ENCODE results near the gene PHACTR1.

PHACTR1 gene

DNA sequence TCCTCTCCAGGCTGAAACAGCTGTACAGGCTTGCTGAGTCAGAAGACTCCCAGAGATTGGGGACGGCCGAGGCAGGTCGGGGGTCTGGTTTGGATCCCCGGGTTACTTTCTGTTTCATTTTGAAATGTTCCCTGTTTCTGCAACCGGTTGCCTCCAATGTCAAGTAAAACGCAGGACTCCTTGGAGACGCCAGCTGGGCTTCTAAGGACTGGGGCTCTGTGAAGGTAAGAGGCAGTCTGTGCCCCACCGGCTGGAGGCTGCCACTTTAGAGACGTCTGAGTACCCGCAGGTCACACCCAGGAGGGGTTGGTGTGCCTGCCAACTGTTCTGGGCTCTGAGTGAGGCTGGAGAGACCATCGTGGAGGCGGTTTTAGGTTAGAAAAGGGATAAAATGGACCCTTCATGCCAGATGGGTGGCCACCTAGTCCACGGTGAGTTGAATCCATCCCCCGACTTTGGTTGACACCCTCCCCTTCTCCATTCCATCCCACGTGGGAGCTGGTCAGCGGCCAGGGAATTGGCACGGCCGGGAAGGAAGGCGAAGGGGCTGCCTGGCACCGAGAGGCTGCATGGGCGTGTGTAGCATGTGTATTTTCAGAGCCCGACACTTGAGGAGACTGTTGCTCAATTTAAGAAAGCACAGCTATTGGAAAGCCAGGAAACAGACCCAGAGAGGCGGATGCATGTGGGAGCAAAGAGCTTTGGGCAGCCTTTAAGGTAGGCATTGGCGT lies 240.9 kb downstream of the PHACTR1 start:
- DNase-seq, result no peak

DNA sequence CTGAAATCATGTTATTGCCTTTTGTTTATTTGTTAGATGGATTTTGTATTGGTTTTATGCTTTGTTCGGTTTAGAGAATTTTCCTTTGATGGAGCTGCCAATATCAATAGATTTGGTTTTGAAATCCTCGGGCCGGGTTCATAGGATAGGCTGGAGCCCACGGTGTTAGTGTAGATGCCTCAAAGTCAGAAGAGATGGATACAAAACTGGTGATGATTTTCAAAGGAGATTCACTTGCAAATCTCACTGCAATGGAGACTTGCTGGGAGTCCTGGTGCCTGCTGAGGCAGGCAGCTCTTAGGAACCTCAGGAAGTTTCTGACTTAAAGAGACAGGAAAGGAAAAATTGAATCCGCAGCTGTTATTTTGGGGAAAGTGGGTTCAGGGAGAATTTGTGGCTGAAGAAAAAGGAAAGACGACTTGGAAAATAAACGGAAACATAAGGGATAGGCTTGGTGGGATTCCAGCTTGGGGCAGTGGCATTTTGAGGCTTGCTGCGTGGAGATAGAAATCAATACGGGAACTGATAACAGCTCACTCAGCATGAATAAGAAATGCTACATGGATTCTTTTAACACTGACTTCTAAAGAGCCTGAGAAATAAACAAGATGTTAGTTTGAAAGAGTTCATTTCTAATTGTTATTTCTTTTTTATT lies 241.6 kb downstream of the PHACTR1 start:
- DNase-seq, result no peak

DNA sequence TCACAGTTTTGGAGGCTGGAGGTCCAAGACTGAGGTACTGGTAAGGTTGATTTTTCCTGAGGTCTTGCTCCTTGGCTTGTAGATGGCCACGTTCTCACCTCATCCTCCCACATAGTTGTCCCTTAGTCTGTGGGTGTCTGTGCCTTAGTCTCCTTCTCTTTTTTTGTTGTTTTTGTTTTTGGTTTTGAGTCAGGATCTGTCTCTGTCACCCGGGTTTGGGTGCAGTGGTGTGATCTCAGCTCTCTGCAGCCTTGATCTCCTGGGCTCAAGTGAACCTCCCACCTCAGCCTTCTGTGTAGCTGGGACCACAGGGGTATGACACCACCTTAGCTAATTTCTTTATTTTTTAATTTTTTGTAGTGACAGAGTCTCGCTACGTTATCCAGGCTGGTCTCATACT lies 245.2 kb downstream of the PHACTR1 start:
- no peak for DNase-seq

DNA sequence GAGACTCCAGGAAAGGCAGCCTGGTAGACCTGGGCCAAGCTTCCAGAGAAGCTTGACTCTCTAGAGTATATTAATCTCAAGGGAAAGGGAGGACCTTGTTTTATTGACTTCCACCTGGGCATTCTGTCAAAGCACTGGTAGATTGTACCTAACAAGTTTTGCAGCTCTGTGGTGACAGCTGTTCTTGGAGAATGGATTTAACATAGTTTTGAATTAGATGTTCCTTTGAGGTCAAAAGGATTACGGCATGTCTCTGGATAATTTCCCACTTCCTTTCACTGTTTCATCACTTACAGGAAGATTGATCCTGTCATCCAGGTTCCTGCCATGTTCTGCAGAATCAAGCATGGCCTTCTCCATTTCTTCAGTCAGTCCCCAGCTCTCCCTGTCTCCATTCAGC lies 246.0 kb downstream of the PHACTR1 start:
- DNase-seq, result no peak

DNA sequence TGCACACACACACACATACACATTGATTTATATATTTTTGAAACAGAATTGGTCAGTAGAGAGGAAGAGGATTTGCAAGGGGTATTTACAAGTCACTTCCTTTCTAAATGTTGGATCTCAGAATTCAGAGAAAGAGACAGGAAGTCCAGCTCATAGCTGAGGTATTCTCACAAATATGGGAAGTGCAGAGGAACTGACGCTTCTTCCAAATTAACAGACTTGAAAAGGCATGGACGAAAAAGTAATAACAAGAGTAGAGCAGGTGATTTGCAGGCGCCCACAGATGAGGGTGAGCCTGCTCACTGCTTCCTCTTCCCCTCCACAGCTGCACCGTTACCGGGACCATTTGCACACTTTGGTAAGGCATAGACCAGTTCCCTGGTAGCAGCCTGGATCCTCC lies 246.4 kb downstream of the PHACTR1 start:
- DNase-seq, result no peak

DNA sequence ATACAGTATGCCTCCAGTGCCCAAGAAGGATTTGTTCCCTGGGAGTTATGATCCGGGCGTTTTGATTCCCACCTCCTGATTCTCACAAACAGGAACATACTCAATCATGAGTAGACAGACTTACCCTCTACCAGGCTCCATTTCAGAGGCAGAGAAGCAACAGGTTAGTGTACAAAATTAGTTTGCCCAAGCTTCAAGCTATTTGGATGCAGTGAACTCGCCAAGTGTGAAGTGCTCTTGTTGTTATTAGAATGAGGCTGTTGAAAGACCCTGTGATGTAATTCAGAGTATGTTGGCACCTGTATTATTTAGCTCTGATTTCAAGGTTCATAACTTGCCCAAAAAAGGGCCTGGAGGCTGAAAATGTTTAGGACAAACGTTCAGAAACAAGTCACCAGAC lies 247.0 kb downstream of the PHACTR1 start:
- no peak for DNase-seq

DNA sequence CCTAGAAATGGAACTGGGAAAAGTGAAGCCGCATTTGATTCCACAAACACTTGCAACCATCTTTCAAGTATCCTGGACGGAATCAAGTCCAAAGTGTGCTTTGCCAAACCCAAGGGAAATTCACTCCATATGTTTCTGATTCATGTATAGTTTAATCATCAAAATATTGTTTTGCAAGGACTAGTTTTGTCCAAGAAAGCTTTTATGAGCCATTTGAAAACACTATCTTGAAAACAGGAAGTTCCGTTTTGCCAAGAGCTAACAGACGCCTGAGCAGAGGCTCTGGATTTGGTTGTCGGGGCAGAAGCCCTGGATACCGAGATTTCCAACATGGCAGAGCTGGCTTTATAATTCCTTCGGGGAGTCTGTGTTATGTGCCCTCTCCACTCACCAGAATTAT lies 251.1 kb downstream of the PHACTR1 start:
- DNase-seq, result no peak

DNA sequence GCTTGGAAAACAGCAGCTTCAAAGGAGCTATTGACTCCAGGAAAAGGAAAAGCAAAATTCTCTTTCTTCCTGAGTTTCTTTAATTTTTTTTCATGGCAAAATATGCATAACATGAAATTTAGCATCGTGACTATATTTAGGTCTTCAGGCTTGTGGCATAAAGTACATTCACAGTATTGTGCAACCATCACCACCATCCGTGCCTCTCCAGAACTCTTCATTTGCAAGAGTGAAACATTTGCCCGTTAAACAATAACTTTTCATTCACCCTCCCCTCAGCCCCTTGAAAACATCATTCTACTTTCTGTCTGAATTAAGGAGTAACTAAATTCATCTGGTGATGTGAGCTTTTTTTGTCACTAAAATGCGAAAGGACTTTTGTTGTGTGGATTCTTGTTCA lies 251.7 kb downstream of the PHACTR1 start:
- no peak for DNase-seq

DNA sequence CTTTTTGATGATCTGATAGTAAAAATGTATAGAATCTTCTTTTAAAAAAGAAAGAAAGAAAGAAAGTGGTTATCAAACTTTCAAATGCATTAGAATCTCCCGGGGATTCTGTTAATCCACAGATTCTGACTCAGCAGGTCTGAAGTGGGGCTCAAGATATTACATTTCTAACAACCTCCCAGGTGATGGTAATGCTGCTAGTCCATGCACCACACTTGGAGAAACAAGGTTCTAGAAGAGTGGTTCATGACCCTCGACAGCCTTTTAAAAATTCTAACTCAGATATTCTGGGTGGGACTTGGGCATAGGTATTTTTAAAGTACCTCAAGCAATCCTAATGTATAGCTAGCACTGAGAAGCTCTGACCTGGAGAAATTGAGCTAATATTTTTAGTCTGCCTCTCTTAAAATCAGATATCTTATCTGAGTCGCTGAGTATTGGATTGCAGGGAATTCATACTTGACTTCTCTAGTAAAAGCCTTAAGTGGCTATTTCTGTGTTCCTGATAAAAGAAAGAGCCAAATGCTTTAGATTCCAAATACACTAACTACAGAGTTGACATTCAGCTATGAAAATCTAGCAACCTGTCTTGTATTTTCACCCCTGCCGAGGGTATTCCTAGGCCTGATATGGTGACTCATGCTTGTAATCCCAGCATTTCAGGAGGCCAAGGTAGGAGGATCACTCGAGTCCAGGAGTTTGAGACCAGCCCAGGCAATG lies 252.4 kb downstream of the PHACTR1 start:
- no peak for DNase-seq

DNA sequence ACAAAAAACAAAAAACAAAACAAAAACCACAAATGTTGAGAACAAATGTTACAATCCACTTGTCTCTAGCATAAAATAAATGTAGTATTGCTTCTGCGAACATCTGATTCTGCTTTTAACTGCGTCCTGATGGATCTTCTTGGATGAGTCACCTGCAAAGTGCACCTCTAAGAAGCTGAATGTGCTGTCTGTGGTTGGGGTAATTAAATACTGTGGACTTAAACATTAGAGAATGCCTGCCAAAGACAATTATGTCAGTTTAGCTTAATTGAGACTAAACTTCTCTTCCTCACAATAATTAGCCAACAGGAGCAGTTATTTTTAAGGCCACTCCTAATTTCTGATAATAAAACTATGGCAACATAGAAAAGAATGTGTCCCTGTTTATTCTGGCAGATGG lies 253.4 kb downstream of the PHACTR1 start:
- DNase-seq, result no peak

DNA sequence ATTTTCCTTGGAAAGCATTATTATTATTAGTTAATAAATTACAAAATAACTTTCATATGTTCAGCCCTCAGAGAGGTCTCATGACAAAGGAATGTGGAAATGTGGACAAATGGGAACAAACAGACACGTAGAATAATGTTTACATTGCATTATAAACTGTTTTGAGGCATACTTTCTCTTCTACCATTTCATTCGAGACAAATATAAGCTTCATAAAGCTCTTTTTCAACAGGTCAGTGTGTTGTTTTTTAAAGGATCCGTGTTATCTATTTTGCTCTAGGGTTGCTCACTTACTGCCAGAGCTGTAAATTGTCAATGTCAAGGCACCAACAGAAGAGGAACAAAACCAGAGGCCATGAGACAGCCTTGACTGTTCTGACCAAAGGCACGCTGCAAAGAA lies 256.8 kb downstream of the PHACTR1 start:
- DNase-seq, result no peak

DNA sequence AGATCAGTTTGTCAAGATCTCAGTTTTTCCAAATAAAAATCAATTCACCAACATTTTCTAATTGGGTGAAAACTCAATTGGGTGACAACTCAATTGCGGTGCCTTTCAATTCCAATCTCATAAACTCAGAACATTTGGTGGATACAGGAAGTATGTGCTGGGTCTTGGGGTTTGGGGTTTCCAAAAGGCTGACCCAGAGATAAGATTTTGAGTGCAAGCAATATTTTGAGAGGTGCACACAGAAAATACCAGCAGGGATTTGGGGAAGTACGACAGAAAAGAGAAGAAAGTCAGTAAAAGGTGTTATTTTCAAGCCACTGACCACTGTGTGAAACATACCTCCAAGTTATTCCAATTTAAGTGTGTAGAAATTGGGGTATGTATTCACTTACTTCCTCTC lies 258.0 kb downstream of the PHACTR1 start:
- no peak for DNase-seq

DNA sequence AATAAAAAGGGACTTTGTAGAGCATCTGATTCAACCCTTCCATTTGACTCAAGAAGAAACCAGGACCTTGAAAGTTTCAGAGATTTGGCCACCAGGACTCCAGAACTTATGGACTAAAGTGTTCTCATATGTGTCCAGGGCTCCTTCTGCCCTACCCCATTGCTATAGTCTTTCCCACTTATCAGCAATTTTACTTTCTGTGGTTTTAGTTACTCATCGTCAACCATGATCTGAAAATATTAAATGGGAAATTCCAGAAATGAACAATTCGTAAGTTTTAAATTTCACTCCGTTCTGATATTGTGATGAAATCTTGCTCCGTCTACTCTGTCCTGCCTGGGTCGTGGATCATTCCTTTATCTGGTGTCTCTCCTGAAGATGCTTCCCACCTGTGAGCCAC lies 259.8 kb downstream of the PHACTR1 start:
- DNase-seq, result no peak

DNA sequence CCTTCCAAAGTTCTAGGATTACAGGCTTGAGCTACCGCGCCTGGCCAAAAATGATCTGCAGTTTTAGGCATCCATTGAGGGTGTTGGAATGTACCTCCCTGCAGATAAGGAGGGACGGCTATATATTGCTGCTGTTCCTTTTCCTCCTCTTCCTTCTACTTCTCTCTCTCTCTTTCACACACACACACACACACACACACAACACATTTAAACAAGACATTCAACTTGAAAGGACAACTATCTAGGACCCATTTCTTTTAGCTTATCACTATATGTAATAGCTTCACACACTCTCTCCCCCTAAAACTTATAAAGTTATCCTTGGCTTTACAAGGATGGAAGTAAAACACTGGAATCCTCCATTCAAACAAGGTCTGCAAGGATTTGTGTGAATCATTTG lies 260.6 kb downstream of the PHACTR1 start:
- DNase-seq, result no peak

DNA sequence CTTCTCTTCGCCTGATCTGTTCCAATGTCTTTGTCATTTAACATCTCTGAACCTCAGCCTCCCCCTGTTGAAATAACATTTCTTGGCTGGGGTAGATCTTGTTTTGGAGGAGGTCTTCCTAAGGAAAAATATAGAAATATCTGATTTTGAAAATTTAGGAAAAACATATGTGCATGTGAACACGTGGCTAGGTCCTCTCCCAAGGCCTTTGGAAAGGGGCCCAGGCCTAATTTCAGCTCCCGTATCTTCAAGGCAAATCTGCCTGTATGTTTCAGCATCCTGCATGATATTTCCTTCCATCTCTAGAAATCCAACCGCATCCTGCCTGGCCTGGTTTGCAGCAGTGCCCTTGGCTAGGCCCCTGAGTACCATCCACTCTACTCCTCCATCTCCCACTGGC lies 261.2 kb downstream of the PHACTR1 start:
- DNase-seq, result no peak

DNA sequence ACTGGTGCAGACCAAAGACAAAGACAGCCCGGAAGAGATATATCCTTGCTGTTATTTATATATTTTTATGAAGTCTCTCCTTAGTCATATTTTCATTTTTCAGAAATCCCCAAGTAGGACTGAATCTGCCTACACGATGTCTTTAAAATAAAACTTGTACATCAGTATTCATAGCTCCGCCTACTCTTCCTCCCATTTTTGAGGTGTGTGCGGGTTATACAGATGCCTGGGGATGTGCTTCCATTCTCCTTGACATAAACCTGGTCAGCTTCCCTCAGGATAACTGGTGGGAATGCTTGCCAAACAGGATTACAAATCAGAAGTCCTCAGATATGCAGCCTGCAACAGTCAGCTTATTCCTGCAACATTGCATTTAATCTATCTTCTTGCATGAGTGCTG lies 264.2 kb downstream of the PHACTR1 start:
- DNase-seq, result no peak

DNA sequence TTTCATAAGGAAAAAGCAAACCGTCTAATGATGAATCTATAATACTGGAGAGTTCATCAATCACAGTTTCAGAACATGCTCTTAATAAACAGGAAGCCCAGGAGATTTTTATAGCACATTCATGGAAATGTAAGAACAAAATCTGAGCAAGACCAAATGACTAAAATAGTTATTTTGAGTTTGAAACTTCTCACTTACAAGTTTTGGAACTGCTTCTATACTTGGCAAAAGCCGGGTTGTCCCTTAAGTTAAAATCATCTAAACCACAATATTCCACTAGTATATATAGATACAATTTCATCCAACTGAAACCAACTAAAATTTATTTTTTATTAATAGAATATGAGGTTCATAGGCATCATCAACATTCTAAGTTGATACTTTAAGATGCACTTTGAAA lies 268.2 kb downstream of the PHACTR1 start:
- DNase-seq, result no peak

DNA sequence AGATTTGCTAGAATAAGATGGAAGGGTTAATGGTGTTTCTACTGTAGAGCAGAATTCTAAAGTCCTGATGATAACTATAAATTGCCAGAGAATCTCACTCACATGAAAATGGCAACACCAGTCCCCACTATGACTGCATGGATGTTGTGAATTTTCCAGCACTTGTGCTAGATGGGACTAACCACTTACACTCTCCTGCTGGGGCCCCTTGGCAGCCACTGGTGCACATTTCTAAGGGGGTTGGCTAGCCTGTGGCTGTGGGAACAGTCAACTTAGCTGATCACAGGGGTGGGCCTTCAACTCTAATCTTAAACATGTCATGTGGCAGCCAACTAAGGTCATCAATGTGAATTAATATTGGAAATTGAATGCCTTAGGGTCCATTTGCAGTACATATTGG lies 271.2 kb downstream of the PHACTR1 start:
- DNase-seq, result no peak

DNA sequence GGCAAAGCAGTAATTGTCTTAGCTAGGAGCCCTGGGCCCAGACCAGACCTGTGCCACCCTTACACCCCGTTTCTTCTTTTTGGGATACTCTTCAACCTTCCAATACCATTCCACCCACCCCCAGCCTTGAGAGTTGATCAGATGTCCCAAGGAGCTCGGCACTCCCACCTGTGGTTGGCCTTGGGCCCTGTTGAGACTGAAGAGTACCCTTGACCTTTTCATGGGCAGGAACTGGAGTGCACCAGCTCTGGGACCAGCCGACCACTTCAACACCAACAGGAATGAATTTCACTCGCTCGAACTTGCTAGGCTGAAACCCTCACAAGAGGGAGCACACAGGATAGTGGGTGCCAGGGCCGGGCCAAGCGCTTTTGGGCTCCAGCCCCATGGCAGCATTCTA lies 273.6 kb downstream of the PHACTR1 start:
- no peak for DNase-seq

DNA sequence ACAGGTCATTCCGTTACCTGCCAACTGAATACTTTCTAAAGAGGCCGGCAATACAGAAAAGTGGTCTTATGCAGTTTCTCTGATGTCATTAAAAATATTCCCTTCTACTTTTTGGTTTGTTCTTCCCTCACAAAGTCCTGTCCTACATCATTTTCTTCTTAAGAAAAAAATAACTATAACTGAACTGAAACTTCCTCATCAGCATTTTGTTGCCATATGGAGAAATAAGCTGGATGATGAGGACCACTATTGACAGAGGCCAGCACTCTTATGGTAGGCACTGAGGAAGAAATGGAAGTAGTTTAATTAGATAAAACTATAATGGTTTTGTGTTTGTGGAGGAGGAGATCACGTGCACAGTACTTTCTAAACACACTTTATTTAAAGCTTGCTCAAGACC lies 274.9 kb downstream of the PHACTR1 start:
- no peak for DNase-seq

DNA sequence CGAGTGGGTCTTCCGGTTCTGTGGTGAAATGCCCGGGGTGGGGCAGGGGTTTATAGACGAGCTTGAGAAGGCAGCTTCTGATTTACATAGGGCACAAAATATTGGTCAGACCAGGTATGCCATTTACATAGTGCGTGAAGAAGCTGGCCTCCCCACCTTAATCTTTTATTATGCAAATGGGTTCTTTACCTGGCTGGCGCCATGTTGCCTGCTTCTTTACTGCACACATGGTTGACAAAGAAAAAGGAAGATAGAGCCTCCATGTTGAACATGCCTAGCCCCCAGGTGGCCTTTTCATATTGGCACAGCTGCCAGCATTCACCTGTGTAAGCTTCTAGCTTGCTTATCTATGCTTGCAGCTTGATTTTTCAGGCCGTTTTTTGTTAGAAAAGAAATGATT lies 276.2 kb downstream of the PHACTR1 start:
- DNase-seq, result no peak

DNA sequence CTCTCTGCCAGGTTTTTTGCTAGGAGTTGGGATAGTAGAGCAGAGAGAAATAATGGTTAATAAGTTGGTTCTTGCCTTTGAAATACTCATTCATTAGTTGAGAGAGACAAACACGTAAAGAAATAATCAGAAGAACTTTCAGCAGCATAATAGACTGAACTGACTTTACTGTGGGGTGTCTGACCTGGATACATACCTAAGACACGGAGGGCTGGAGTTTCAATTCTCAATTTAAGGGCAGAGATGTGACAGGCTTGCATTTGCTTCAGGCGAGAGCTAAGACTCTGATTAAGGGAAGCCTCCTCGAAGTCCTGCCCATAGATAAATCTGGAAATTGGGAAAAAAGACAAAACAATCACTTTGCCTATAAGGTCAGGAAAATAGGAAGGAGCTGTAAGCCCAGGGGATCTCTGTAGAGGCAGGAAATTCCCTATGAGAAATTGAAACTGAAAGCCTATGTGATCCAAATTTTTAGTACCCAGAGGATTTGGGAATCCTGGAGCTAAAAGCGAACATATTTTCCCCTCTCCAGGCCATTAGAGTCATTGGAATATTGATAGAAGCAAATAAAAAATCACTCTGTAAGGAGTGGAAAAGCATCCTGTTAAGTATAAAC lies 276.8 kb downstream of the PHACTR1 start:
- DNase-seq, result no peak

DNA sequence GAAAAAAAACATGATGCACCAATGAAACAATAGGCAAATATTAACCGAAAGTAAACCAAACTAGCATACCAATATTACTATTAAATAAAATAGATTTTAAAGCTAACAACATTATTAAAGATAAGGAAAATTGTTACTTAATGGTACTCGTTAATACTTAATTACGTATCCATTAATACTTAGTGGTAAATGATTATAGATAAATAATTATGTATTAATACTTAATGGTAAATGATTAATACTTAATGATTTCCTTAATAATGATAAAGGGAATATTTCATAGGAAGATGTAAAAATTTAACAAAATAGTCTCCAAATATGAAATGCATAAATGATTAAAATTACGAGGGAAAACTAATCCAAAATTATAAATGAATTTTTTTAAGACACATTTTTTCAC lies 278.9 kb downstream of the PHACTR1 start:
- DNase-seq, result no peak

DNA sequence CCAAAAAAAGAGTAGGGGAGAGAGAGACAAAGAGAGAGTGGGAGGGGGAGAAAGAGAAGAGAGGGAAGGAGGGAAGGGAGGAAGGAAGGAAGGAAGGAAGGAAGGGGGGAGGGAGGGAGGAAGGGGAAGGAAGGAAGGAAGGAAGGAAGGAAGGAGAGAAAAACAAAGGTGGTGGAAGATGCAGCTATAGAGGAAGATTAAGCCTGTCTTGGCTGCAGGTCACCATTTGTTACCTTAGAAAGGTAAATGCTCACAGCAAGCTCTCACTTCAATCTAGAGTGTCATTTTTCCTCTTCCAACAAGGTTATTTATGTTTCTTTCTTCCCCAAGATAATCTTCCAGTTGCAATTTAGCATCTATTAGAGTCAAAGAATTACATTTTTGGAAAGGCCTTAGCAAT lies 284.0 kb downstream of the PHACTR1 start:
- no peak for DNase-seq
